ENCODE measurements around the gene SLC49A3.
"Not testable (repeated sequence)": the region's sequence is repeated elsewhere in the genome, so short reads cannot be mapped to it uniquely, and the experiment has no call there.

The SLC49A3 gene

DNA sequence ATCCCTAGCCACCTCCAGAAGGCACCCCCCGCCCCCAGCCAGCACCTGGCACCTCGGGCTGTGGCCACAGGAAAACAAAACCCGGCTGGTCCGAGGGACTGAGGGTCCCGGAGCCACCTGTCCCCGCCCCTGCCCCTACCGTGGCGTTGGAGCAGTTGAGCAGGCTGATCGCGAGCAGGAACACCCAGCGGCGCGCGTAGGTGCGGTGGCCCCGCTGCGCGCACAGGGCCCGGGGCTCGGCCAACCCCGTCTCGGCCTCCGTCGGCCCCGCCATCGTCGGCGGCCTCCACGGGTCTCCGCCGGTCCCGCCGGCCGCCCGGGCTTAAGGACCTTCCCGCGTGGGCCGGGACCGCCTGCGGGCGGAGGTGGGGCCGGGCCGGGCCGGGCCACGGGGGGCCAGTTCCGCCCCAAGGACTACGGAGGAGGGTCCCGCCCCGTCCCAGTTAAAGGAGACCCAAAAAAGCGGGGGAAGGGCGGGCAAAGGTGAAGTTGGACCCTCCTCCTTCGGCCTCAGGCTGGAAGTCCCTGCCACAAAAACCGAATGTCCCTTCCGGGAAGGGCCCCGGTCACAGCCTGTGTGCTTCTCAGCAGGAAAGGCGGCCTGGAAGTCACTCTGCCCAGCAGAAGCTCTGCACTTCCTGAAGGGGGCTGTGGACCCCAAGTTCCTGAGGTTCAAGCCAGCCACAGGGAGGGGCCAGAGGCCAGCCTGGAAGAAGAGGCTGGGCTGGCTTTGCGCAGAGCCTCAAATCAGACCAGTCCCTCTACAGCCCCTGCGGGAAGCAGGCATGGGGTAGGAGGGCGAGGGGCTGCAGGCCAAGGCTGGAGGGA is at the start of gene SLC49A3:
SLC49A3 (minus strand) TSS at position 298 of the 828 bp plus-strand sequence; CDS start at position 274, 24 bp downstream.
- Histone ChIP-seq H3K9me3 (ENCODE audit: control insufficient read depth in 5 of 5, low read length in 5 of 5) (no peaks in the 10 kb centered on the region), H3K4me1 (ENCODE audit: control insufficient read depth in 5 of 5, insufficient read depth in 5 of 5, low read length in 5 of 5) (peaks cover 6 to 40% (median 36%) of the 10 kb centered on the region in 5 donors), H3K9ac (ENCODE audit: low read length in 5 of 5) (peak within 1 kb of the TSS; percentile 73 to 84 (median 82))

DNA sequence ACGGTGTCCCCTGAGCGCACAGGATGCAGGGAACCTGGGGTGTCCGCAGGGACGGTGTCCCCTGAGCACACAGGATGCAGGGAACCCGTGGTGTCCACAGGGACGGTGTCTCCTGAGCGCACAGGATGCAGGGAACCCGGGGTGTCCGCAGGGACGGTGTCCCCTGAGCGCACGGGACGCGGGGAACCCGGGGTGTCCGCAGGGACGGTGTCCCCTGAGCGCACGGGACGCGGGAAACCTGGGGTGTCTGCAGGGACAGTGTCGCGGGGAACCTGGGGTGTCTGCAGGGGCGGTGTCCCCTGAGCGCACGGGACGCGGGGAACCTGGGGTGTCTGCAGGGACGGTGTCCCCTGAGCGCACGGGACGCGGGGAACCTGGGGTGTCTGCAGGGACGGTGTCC is 47.6 kb upstream of the SLC49A3 start:
- H3K4me3 ChIP-seq (ENCODE audit: low read depth in 1 of 5, low read length in 5 of 5); H3K9ac ChIP-seq (ENCODE audit: low read length in 5 of 5); H3K9me3 ChIP-seq (ENCODE audit: control insufficient read depth in 5 of 5, low read length in 5 of 5); H3K4me1 ChIP-seq (ENCODE audit: control insufficient read depth in 5 of 5, insufficient read depth in 5 of 5, low read length in 5 of 5); H3K27me3 ChIP-seq (ENCODE audit: control insufficient read depth in 5 of 5, insufficient read depth in 4 of 5, low read length in 5 of 5); H3K27ac ChIP-seq (ENCODE audit: low read depth, low read length): not testable (repeated sequence)
- peaks cover 4 to 85% (median 76%) of the 10 kb centered on the region in 5 donors for H3K36me3 ChIP-seq (ENCODE audit: control insufficient read depth in 5 of 5, insufficient read depth in 5 of 5, low read length in 5 of 5)

More for the DNA sequence above, at the start of gene SLC49A3:
- peak within 1 kb of the TSS; percentile 68 to 82 (median 75) for H3K4me3 ChIP-seq (ENCODE audit: low read depth in 1 of 5, low read length in 5 of 5)
- H3K27me3 ChIP-seq (ENCODE audit: control insufficient read depth in 5 of 5, insufficient read depth in 4 of 5, low read length in 5 of 5) = peaks cover 0 to 5% (median 3%) of the 10 kb centered on the region in 5 donors
- H3K27ac ChIP-seq (ENCODE audit: low read depth, low read length) = peak within 1 kb of the TSS; percentile 92
- peaks cover 0 to 9% (median 3%) of the 10 kb centered on the region in 5 donors for H3K36me3 ChIP-seq (ENCODE audit: control insufficient read depth in 5 of 5, insufficient read depth in 5 of 5, low read length in 5 of 5)

DNA sequence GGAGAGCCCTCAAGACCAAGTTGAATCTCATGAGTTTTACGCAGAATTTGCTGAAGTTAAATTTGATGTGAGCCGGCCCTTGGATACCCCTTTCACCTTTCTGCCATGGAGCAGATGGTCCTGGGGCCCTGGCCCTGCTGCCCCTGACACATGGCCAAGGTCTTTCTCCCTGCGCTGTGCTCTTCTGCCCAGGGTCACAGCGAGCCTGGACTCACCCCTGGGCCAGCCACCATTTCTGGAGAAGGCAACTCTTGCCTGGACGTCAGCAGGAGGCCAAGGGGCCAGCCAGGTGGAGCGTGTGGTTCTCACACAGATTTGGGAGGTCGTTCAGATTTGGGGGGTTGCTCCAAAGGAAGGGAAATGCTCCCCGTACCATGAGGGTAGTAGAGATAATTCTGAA is 46.6 kb upstream of the SLC49A3 start:
- Histone ChIP-seq H3K9me3 (ENCODE audit: control insufficient read depth in 5 of 5, low read length in 5 of 5) (no peaks in the 10 kb centered on the region), H3K27me3 (ENCODE audit: control insufficient read depth in 5 of 5, insufficient read depth in 4 of 5, low read length in 5 of 5) (no peaks in the 10 kb centered on the region), H3K4me3 (ENCODE audit: low read depth in 1 of 5, low read length in 5 of 5) (no peak overlapping the region), H3K27ac (ENCODE audit: low read depth, low read length) (no peak overlapping the region), H3K9ac (ENCODE audit: low read length in 5 of 5) (no peak overlapping the region), H3K4me1 (ENCODE audit: control insufficient read depth in 5 of 5, insufficient read depth in 5 of 5, low read length in 5 of 5) (no peaks in the 10 kb centered on the region), H3K36me3 (ENCODE audit: control insufficient read depth in 5 of 5, insufficient read depth in 5 of 5, low read length in 5 of 5) (peaks cover 4 to 86% (median 78%) of the 10 kb centered on the region in 5 donors)

DNA sequence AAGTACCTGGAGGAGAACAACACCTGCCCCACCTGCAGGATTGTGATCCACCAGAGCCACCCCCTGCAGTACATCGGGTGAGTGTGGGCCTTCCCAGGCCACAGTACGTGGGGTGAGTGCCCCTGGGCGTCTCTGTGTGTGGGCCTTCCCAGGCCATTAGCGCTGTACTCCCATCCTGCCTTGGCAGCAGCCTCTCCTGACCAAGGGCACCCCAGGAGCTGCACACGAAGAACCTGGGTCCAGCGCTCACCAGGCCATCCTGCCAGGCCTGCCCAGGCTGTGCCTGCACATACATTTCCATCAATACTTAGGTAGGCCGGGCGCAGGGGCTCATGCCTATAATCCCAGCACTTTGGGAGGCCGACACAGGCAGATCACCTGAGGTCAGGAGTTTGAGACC is 46.0 kb upstream of the SLC49A3 start:
- H3K27me3 ChIP-seq (ENCODE audit: control insufficient read depth in 5 of 5, insufficient read depth in 4 of 5, low read length in 5 of 5) = no peaks in the 10 kb centered on the region
- no peaks in the 10 kb centered on the region for H3K9me3 ChIP-seq (ENCODE audit: control insufficient read depth in 5 of 5, low read length in 5 of 5)
- H3K36me3 ChIP-seq (ENCODE audit: control insufficient read depth in 5 of 5, insufficient read depth in 5 of 5, low read length in 5 of 5) = peaks cover 4 to 83% (median 75%) of the 10 kb centered on the region in 5 donors
- no peak overlapping the region for H3K9ac ChIP-seq (ENCODE audit: low read length in 5 of 5)
- H3K4me1 ChIP-seq (ENCODE audit: control insufficient read depth in 5 of 5, insufficient read depth in 5 of 5, low read length in 5 of 5) = no peaks in the 10 kb centered on the region
- H3K27ac ChIP-seq (ENCODE audit: low read depth, low read length) = no peak overlapping the region
- H3K4me3 ChIP-seq (ENCODE audit: low read depth in 1 of 5, low read length in 5 of 5) = no peak overlapping the region

DNA sequence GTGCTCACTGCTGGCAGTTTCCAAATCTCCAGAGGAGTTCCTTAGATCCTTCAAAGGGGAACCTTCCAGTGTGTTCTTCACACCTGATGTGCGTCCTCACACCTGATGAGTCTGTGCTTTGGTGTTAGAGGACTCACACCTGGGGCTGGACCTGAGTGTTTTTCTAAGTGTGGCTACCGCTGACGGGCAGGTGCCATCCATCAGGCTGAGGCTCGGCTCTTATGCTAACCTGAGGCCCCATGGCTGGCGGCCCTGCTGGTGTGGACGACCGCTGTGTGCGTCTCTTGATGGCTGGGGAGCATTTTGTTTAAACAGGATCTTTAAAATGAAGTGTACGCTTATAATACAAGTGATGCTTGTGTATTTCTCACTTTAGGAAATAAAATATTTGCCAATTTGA is 45.1 kb upstream of the SLC49A3 start:
- no peak overlapping the region for H3K4me3 ChIP-seq (ENCODE audit: low read depth in 1 of 5, low read length in 5 of 5)
- peaks cover 4 to 74% (median 66%) of the 10 kb centered on the region in 5 donors for H3K36me3 ChIP-seq (ENCODE audit: control insufficient read depth in 5 of 5, insufficient read depth in 5 of 5, low read length in 5 of 5)
- no peak overlapping the region for H3K9ac ChIP-seq (ENCODE audit: low read length in 5 of 5)
- H3K27ac ChIP-seq (ENCODE audit: low read depth, low read length) = no peak overlapping the region
- H3K27me3 ChIP-seq (ENCODE audit: control insufficient read depth in 5 of 5, insufficient read depth in 4 of 5, low read length in 5 of 5) = no peaks in the 10 kb centered on the region
- H3K4me1 ChIP-seq (ENCODE audit: control insufficient read depth in 5 of 5, insufficient read depth in 5 of 5, low read length in 5 of 5) = no peaks in the 10 kb centered on the region
- no peaks in the 10 kb centered on the region for H3K9me3 ChIP-seq (ENCODE audit: control insufficient read depth in 5 of 5, low read length in 5 of 5)

DNA sequence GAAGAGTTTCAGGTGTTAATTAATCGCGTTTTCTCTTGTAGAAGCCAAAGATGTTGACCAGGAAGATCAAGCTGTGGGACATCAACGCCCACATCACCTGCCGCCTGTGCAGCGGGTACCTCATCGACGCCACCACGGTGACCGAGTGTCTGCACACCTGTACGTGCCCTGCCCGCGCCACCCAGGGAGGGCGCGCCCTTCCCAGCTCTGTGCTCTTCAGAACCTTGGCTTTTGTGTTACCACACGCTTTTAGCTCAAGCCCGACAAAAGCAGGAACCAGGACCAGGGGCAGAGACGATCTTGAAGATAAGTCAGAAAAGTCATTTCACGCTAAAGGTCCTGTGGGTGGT is 44.7 kb upstream of the SLC49A3 start:
- Histone ChIP-seq H3K9ac (ENCODE audit: low read length in 5 of 5) (no peak overlapping the region), H3K9me3 (ENCODE audit: control insufficient read depth in 5 of 5, low read length in 5 of 5) (no peaks in the 10 kb centered on the region), H3K36me3 (ENCODE audit: control insufficient read depth in 5 of 5, insufficient read depth in 5 of 5, low read length in 5 of 5) (peaks cover 4 to 70% (median 63%) of the 10 kb centered on the region in 5 donors)

DNA sequence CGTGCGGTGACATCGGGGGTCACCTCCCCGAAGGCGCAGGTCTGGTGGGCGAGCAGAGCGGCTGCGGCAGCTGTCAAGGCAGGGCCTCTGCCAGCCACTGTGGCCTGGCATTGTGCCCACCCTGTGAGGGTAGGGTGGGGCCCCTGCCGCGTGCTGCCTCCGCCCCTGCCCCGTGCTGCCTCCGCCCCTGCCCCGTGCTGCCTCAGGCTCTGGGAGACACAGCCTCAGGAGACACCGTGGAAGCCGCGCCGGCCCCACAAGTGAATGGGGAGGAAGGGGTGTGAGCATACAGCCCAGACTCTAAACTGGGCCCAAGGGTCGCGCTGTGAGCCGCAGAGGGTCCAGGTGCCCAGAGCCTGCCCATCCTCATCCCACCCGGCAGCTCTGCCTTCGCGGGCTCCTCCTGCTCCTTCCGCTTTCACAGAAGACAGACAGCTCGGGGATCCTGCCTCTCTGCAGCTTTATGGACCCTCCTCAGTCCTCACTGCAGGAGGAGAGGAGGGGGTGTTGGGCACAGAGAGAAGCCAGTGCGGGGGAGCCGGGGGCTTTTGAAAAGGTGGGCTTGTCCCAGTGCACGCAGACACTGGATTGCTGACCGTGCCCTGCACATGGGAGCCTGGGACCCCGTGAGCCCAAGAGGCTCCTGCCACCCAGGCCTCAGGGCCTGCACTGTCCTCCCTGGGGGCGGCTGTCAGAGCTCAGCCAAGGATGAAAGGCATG is 44.1 kb upstream of the SLC49A3 start:
- no peak overlapping the region for H3K9ac ChIP-seq (ENCODE audit: low read length in 5 of 5)
- H3K27me3 ChIP-seq (ENCODE audit: control insufficient read depth in 5 of 5, insufficient read depth in 4 of 5, low read length in 5 of 5) = no peaks in the 10 kb centered on the region
- no peaks in the 10 kb centered on the region for H3K4me1 ChIP-seq (ENCODE audit: control insufficient read depth in 5 of 5, insufficient read depth in 5 of 5, low read length in 5 of 5)
- H3K36me3 ChIP-seq (ENCODE audit: control insufficient read depth in 5 of 5, insufficient read depth in 5 of 5, low read length in 5 of 5) = peaks cover 4 to 72% (median 61%) of the 10 kb centered on the region in 5 donors
- no peak overlapping the region for H3K4me3 ChIP-seq (ENCODE audit: low read depth in 1 of 5, low read length in 5 of 5)
- H3K27ac ChIP-seq (ENCODE audit: low read depth, low read length) = no peak overlapping the region
- H3K9me3 ChIP-seq (ENCODE audit: control insufficient read depth in 5 of 5, low read length in 5 of 5) = no peaks in the 10 kb centered on the region

More for the DNA sequence above, 44.7 kb upstream of the SLC49A3 start:
- Histone ChIP-seq H3K27ac (ENCODE audit: low read depth, low read length) (no peak overlapping the region), H3K27me3 (ENCODE audit: control insufficient read depth in 5 of 5, insufficient read depth in 4 of 5, low read length in 5 of 5) (no peaks in the 10 kb centered on the region), H3K4me3 (ENCODE audit: low read depth in 1 of 5, low read length in 5 of 5) (no peak overlapping the region), H3K4me1 (ENCODE audit: control insufficient read depth in 5 of 5, insufficient read depth in 5 of 5, low read length in 5 of 5) (no peaks in the 10 kb centered on the region)

DNA sequence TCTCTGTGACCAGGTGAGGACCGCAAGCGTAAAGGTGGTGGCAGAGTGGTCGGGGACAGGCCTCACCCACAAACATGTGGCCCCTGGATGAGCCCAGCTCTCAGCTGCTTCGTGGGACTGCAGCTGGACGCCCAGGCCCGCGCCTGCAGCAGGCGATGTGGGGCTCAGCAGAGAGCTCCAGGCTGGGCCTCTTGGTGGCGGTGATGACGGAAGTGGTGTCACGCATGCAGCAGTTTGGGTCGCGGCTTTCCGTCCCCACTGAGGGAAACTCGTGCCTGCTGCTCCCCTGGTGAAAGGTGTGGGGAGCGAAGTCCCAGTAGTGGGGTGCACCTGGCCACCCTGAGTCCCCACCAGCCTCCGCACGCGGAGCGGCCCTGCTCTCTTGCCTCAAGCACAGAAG is 43.5 kb upstream of the SLC49A3 start:
- peaks cover 4 to 66% (median 55%) of the 10 kb centered on the region in 5 donors for H3K36me3 ChIP-seq (ENCODE audit: control insufficient read depth in 5 of 5, insufficient read depth in 5 of 5, low read length in 5 of 5)
- H3K9me3 ChIP-seq (ENCODE audit: control insufficient read depth in 5 of 5, low read length in 5 of 5) = no peaks in the 10 kb centered on the region

DNA sequence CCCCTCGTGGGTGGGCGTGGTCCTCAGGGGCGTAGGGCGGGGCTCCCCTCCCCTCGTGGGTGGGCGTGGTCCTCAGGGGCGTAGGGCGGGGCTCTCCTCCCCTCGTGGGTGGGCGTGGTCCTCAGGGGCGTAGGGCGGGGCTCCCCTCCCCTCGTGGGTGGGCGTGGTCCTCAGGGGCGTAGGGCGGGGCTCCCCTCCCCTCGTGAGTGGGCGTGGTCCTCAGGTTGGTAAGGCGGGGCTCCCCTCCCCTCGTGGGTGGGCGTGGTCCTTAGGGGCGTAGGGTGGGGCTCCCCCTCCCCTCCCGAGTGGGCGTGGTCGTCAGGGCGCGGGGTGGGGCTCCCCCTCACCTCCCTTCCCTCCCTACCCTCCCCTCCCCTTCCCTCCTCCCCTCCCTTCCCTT is 43.0 kb upstream of the SLC49A3 start:
- peaks cover 4 to 60% (median 50%) of the 10 kb centered on the region in 5 donors for H3K36me3 ChIP-seq (ENCODE audit: control insufficient read depth in 5 of 5, insufficient read depth in 5 of 5, low read length in 5 of 5)
- not testable (repeated sequence) for H3K9ac ChIP-seq (ENCODE audit: low read length in 5 of 5); H3K9me3 ChIP-seq (ENCODE audit: control insufficient read depth in 5 of 5, low read length in 5 of 5); H3K4me3 ChIP-seq (ENCODE audit: low read depth in 1 of 5, low read length in 5 of 5); H3K27ac ChIP-seq (ENCODE audit: low read depth, low read length); H3K27me3 ChIP-seq (ENCODE audit: control insufficient read depth in 5 of 5, insufficient read depth in 4 of 5, low read length in 5 of 5); H3K4me1 ChIP-seq (ENCODE audit: control insufficient read depth in 5 of 5, insufficient read depth in 5 of 5, low read length in 5 of 5)

More for the DNA sequence above, 43.5 kb upstream of the SLC49A3 start:
- H3K9ac ChIP-seq (ENCODE audit: low read length in 5 of 5) = no peak overlapping the region
- H3K4me3 ChIP-seq (ENCODE audit: low read depth in 1 of 5, low read length in 5 of 5) = no peak overlapping the region
- H3K27me3 ChIP-seq (ENCODE audit: control insufficient read depth in 5 of 5, insufficient read depth in 4 of 5, low read length in 5 of 5) = no peaks in the 10 kb centered on the region
- no peaks in the 10 kb centered on the region for H3K4me1 ChIP-seq (ENCODE audit: control insufficient read depth in 5 of 5, insufficient read depth in 5 of 5, low read length in 5 of 5)
- no peak overlapping the region for H3K27ac ChIP-seq (ENCODE audit: low read depth, low read length)
